Endothelial cell of umbilical vein (primary cell): ENCODE measurements around the gene RAI2. TPM values are rescaled to one million over a fixed set of nuclear protein-coding genes. Genes with fewer than 3 reads are reported as not detected.
A peak's percentile ranks its signal among the peaks of the same experiment; 100 is the strongest.

Experiments used
- BruUV-seq: library from RNA; stranded (reverse); fragments of 400-500 nt; replicated peaks from 2 replicates; lab custom pipeline; 2021; lab: Mats Ljungman, UMichigan
- CTCF ChIA-PET: fragments of 300-600, 350-600 bp; sonication (Branson Sonifier 250); formaldehyde crosslinking; loops from one replicate; lab custom pipeline; 2021; ENCODE audit warnings: antibody characterized with exemption, inconsistent platforms; lab: Charles Lee
- POLR2A ChIA-PET: fragments of 300-600, 350-600 bp; sonication (Branson Sonifier 250); formaldehyde crosslinking; loops from one replicate; lab custom pipeline; 2021; ENCODE audit warnings: antibody characterized with exemption, inconsistent platforms; lab: Charles Lee
- DNase-seq: peaks from one replicate; pipeline ENCODE4 v3.0.0-alpha.2; 2011; ENCODE audit warnings: low read depth, low spot score
- FAIRE-seq: peaks from 2 replicates; lab custom pipeline; 2011; peaks lifted over from hg19 to GRCh38; lab: Jason Lieb, UNC
- H2AFZ ChIP-seq: 2 replicates; pipeline ENCODE4 v1.6.0; 2012; ENCODE audit warnings: low read depth, low read length, control low read depth, inconsistent platforms
- H3K27ac ChIP-seq: 2 replicates; pipeline ENCODE4 v1.5.1; 2011; ENCODE audit warnings: low read depth, mild to moderate bottlenecking, control low read depth, low read length, moderate library complexity; ENCODE audit not compliant: insufficient read depth
- H3K27me3 ChIP-seq, 2 experiments: 2 replicates each; pipeline versions ENCODE4 v1.6.0 to v1.6.1; 2011; ENCODE audit warnings: low read length in 2 of 2, mixed read lengths in 1 of 2; ENCODE audit not compliant: control insufficient read depth in 2 of 2, insufficient read depth in 2 of 2
- H3K36me3 ChIP-seq, 2 experiments: 2 replicates in 1 of 2; 3 replicates in 1 of 2; pipeline ENCODE4 v1.5.1; 2011; ENCODE audit warnings: low read length in 2 of 2, mild to moderate bottlenecking in 1 of 2, moderate library complexity in 1 of 2; ENCODE audit not compliant: control insufficient read depth in 2 of 2, insufficient read depth in 2 of 2; ENCODE audit errors: extremely low read depth in 1 of 2
- H3K4me1 ChIP-seq: 3 replicates; pipeline ENCODE4 v1.5.1; 2011; ENCODE audit warnings: mild to moderate bottlenecking, low read length; ENCODE audit not compliant: control insufficient read depth, insufficient read depth; ENCODE audit errors: extremely low read depth
- H3K4me2 ChIP-seq: 2 replicates; pipeline ENCODE4 v1.6.1; 2011; ENCODE audit warnings: low read length, control low read depth, mixed read lengths; ENCODE audit not compliant: insufficient read depth
- H3K4me3 ChIP-seq, 3 experiments: fragments of 200-600 bp in 1 of 3; sonication (generic), shearing (Covaris generic) in 1 of 3; replicated peaks in 1 of 3; 2 replicates each; pipeline ENCODE4 v1.5.1; 2011 to 2016; ENCODE audit warnings: control low read depth in 3 of 3, low read length in 3 of 3, mild to moderate bottlenecking in 2 of 3, inconsistent platforms in 1 of 3, low read depth in 1 of 3, moderate library complexity in 1 of 3; ENCODE audit not compliant: insufficient read depth in 1 of 3
- H3K79me2 ChIP-seq: 2 replicates; pipeline ENCODE4 v1.6.0; 2012; ENCODE audit warnings: low read length, inconsistent platforms; ENCODE audit not compliant: control insufficient read depth, insufficient read depth
- H3K9ac ChIP-seq: replicated peaks from 2 replicates; pipeline ENCODE3; 2011; ENCODE audit warnings: low read length, control low read depth; ENCODE audit not compliant: insufficient read depth; ENCODE audit errors: extremely low read depth
- H3K9me1 ChIP-seq: replicated peaks from 3 replicates; pipeline ENCODE4 v1.6.0; 2011; ENCODE audit warnings: mild to moderate bottlenecking, low read length; ENCODE audit not compliant: control insufficient read depth, insufficient read depth; ENCODE audit errors: extremely low read depth
- H3K9me3 ChIP-seq: replicated peaks from 2 replicates; pipeline ENCODE4 v1.5.1; 2012; ENCODE audit warnings: low read length, inconsistent platforms; ENCODE audit not compliant: control insufficient read depth, insufficient read depth
- H4K20me1 ChIP-seq: replicated peaks from 2 replicates; pipeline ENCODE3; 2011; ENCODE audit warnings: mild to moderate bottlenecking, low read length; ENCODE audit not compliant: control insufficient read depth, insufficient read depth; ENCODE audit errors: extremely low read depth
- EZH2 ChIP-seq: IDR thresholded peaks from 2 replicates; pipeline ENCODE4 v1.6.1; 2012; ENCODE audit warnings: borderline replicate concordance, low read depth, mild to moderate bottlenecking, moderate library complexity, low read length, inconsistent platforms; ENCODE audit not compliant: severe bottlenecking
- GATA2 ChIP-seq: IDR thresholded peaks from 2 replicates; pipeline ENCODE4 v1.7.0; 2011; ENCODE audit warnings: low read depth, mild to moderate bottlenecking, moderate library complexity, mixed read lengths, low read length; ENCODE audit not compliant: insufficient read length, insufficient read depth
- MYC ChIP-seq: IDR thresholded peaks from one replicate; pipeline ENCODE4 v1.6.1; 2011; ENCODE audit warnings: mild to moderate bottlenecking, low read depth, low read length
- dilution Hi-C: fragments of 300-500 bp; cut with MboI; formaldehyde crosslinking; loops from one replicate; pipeline ENCODE4 v1.15.0; 2019; ENCODE audit warnings: low sequenced_read_pairs; ENCODE audit not compliant: extremely low pct_ligation_motif_present
- intact Hi-C: fragments of 100-400 bp; cut with micrococcal nuclease; formaldehyde crosslinking; loops from one replicate; pipeline ENCODE4 v1.10.0; 2022
- polyA plus RNA-seq, 4 experiments: library from polyadenylated mRNA; depleted of rRNA in 3 of 4; stranded (reverse) in 3 of 4; unstranded in 1 of 4; fragments of >200 nt; gene quantifications; 2 replicates each; pipeline versions ENCODE4 v1.2.1 to v1.2.3, GENCODE V29; 2011 to 2012; ENCODE audit warnings: missing spikeins in 1 of 4
- total RNA-seq: library from RNA; stranded (reverse); gene quantifications from 2 replicates; pipeline ENCODE4 v1.2.3, GENCODE V29; 2021
- TF ChIP-seq, protein P1 (sequence below): IDR thresholded peaks from 2 replicates; pipeline ENCODE4 v1.6.1; 2011; ENCODE audit not compliant: insufficient read depth, insufficient read length
- TF ChIP-seq, protein P2 (sequence below), 2 donors: IDR thresholded peaks; 1 replicate in 1 of 2; 2 replicates in 1 of 2; pipeline ENCODE4 v1.5.1; 2011; ENCODE audit warnings: low read length in 2 of 2, mild to moderate bottlenecking in 2 of 2, moderate library complexity in 2 of 2, control low read depth in 1 of 2, inconsistent platforms in 1 of 2, low read depth in 1 of 2; ENCODE audit not compliant: insufficient read depth in 1 of 2; ENCODE audit errors: extremely low read depth in 1 of 2

Gene RAI2
- total and polyA plus RNA-seq, 2 donors (not counting 3 experiments of a cell fraction or from before 2014, with no cell fraction given) = 0.19 to 0.91 TPM

DNA sequence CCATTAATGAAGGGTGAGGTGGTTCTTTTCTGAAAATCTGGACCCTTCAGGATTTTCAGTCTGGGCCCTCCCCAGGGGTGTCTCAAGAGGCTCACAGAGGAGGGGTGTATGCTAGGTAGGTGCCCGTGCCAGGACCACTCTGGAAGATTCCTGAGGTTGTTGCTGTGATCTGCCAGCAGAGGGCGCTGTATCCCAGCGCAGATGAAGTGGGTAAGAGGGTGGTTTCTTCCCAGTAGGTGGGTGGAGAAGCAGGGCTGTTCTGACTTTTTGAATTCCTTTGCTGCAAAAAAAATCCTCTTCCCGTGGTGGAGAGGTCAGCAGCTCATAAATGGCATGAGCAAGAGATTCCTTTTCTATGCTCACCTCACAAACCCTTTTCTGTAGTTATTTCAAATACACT, 72.7 kb downstream of the RAI2 start:
- DNase-seq = peak; percentile 24
- no peak for TF ChIP-seq MYC
- TF ChIP-seq, protein P1, sequence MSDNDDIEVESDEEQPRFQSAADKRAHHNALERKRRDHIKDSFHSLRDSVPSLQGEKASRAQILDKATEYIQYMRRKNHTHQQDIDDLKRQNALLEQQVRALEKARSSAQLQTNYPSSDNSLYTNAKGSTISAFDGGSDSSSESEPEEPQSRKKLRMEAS = no peak
- TF ChIP-seq GATA2 = no peak
- TF ChIP-seq, protein P2, sequence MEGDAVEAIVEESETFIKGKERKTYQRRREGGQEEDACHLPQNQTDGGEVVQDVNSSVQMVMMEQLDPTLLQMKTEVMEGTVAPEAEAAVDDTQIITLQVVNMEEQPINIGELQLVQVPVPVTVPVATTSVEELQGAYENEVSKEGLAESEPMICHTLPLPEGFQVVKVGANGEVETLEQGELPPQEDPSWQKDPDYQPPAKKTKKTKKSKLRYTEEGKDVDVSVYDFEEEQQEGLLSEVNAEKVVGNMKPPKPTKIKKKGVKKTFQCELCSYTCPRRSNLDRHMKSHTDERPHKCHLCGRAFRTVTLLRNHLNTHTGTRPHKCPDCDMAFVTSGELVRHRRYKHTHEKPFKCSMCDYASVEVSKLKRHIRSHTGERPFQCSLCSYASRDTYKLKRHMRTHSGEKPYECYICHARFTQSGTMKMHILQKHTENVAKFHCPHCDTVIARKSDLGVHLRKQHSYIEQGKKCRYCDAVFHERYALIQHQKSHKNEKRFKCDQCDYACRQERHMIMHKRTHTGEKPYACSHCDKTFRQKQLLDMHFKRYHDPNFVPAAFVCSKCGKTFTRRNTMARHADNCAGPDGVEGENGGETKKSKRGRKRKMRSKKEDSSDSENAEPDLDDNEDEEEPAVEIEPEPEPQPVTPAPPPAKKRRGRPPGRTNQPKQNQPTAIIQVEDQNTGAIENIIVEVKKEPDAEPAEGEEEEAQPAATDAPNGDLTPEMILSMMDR (IDR thresholded peaks at IDR 0.05; ENCODE audit: extremely low read depth in 1 of 2, insufficient read depth in 1 of 2, low read depth in 1 of 2, low read length in 2 of 2) = peak; percentile 52 to 69
- no peak overlapping the region for H3K4me3 ChIP-seq
- FAIRE-seq = peak; percentile 71
- intact Hi-C loops = loop anchor here (1.0 to 2.0 kb wide), 2 partner anchors 44 to 589 kb away; no protein-coding TSS in a partner anchor
- H3K9me1 ChIP-seq = no peaks in the 10 kb centered on the region
- no peaks in the 10 kb centered on the region for H4K20me1 ChIP-seq
- no peaks in the 10 kb centered on the region for H3K4me1 ChIP-seq
- no peak overlapping the region for H3K27ac ChIP-seq
- CTCF ChIA-PET = interaction anchor here (0.8 to 1.8 kb wide), 3 partner anchors 10 to 1545 kb away, joined by 3 to 9 read pairs (median 7); no protein-coding TSS in a partner anchor
- H2AFZ ChIP-seq = no peak overlapping the region
- no peaks in the 10 kb centered on the region for H3K36me3 ChIP-seq
- H3K27me3 ChIP-seq = no peaks in the 10 kb centered on the region
- H3K9ac ChIP-seq = no peak overlapping the region
- dilution Hi-C loops = no loop called here
- no TSS peak for BruUV-seq
- no peaks in the 10 kb centered on the region for H3K9me3 ChIP-seq
- no peak overlapping the region for H3K4me2 ChIP-seq
- POLR2A ChIA-PET = no interaction called here
- no peaks in the 10 kb centered on the region for H3K79me2 ChIP-seq

DNA sequence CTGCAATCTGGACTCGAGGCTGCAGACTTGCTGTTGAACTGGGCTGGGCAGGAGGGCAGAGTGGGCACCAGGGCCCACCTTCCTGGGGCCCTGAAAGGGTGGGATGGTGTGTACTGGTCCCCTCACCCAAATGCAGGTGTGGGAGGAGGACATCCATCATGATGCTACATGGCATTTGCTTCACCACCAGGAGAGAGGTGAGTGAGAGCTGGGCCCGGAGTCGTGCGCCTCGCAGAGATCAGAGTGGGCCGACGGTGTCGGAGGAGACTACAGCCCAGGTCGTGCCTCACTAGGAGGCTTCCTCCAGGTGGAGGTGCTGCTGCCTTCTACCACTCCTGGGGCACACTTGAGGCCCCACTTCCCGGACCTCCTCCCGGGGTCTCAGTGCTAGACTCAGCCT, 73.5 kb downstream of the RAI2 start:
- Histone ChIP-seq H3K9me3 (no peaks in the 10 kb centered on the region), H3K27ac (no peak overlapping the region), H3K27me3 (no peaks in the 10 kb centered on the region), H3K4me3 (no peak overlapping the region), H3K36me3 (no peaks in the 10 kb centered on the region), H3K79me2 (no peaks in the 10 kb centered on the region), H3K4me1 (no peaks in the 10 kb centered on the region), H3K9ac (no peak overlapping the region), H3K9me1 (no peaks in the 10 kb centered on the region), H2AFZ (no peak overlapping the region), H3K4me2 (no peak overlapping the region), H4K20me1 (no peaks in the 10 kb centered on the region)
- dilution Hi-C loops (no loop called here), intact Hi-C loops (no loop called here)
- ChIA-PET CTCF (interaction anchor here (0.8 to 1.8 kb wide), 3 partner anchors 9 to 1546 kb away, joined by 3 to 9 read pairs (median 7); no protein-coding TSS in a partner anchor), POLR2A (no interaction called here)
- no peak for DNase-seq
- TF ChIP-seq MYC (no peak), EZH2 (no peak)
- TF ChIP-seq, protein P2 (IDR thresholded peaks at IDR 0.05; ENCODE audit: extremely low read depth in 1 of 2, insufficient read depth in 1 of 2, low read depth in 1 of 2, low read length in 2 of 2) = no peak
- TF ChIP-seq, protein P1 = no peak
- FAIRE-seq = no peak
- no TSS peak for BruUV-seq
